Fibroblast of lung (primary cell): ENCODE results near the gene THAP4. TPM values are rescaled to one million over a fixed set of nuclear protein-coding genes. Genes with fewer than 3 reads are reported as not detected.

Experiments
- DNase-seq, 2 donors: peaks; one replicate each; pipeline versions ENCODE4 v3.0.0 to v3.0.0-alpha.2; 2010; ENCODE audit warnings: low read depth in 2 of 2
- H2AFZ ChIP-seq: 2 replicates; pipeline ENCODE4 v1.5.1; 2012; ENCODE audit warnings: low read length, control low read depth, inconsistent platforms
- H3K27ac ChIP-seq: 2 replicates; pipeline ENCODE4 v1.5.1; 2011; ENCODE audit warnings: low read length, control low read depth; ENCODE audit not compliant: insufficient read depth
- H3K27me3 ChIP-seq: 2 replicates; pipeline ENCODE4 v1.5.1; 2011; ENCODE audit warnings: mild to moderate bottlenecking, low read length; ENCODE audit not compliant: control insufficient read depth, insufficient read depth
- H3K36me3 ChIP-seq: 2 replicates; pipeline ENCODE4 v1.5.1; 2011; ENCODE audit warnings: low read length; ENCODE audit not compliant: control insufficient read depth, insufficient read depth
- H3K4me1 ChIP-seq: 2 replicates; pipeline ENCODE4 v1.5.1; 2011; ENCODE audit warnings: low read length; ENCODE audit not compliant: control insufficient read depth, insufficient read depth; ENCODE audit errors: extremely low read depth
- H3K4me2 ChIP-seq: 2 replicates; pipeline ENCODE4 v1.5.1; 2011; ENCODE audit warnings: low read length, control low read depth; ENCODE audit not compliant: insufficient read depth; ENCODE audit errors: extremely low read depth
- H3K4me3 ChIP-seq, 4 experiments: fragments of 200-600 bp in 1 of 4; sonication (generic) in 1 of 4; replicated peaks in 1 of 4; 2 replicates each; pipeline ENCODE4 v1.5.1; 2011 to 2016; ENCODE audit warnings: low read length in 4 of 4, low read depth in 3 of 4, mild to moderate bottlenecking in 3 of 4, control low read depth in 2 of 4, inconsistent platforms in 1 of 4, mixed read lengths in 1 of 4; ENCODE audit not compliant: insufficient read depth in 1 of 4; ENCODE audit errors: control extremely low read depth in 1 of 4
- H3K79me2 ChIP-seq: 2 replicates; pipeline ENCODE4 v1.5.1; 2012; ENCODE audit warnings: mild to moderate bottlenecking, low read length, inconsistent platforms; ENCODE audit not compliant: control insufficient read depth, insufficient read depth
- H3K9ac ChIP-seq: 2 replicates; pipeline ENCODE4 v1.5.1; 2011; ENCODE audit warnings: mild to moderate bottlenecking, low read length, control low read depth; ENCODE audit not compliant: insufficient read depth
- H3K9me3 ChIP-seq: 2 replicates; pipeline ENCODE4 v1.5.1; 2012; ENCODE audit warnings: low read depth, low read length; ENCODE audit not compliant: control insufficient read depth, insufficient read depth
- H4K20me1 ChIP-seq: 2 replicates; pipeline ENCODE4 v1.5.1; 2011; ENCODE audit warnings: low read length; ENCODE audit not compliant: control insufficient read depth, insufficient read depth; ENCODE audit errors: extremely low read depth
- EZH2 ChIP-seq: IDR thresholded peaks from 2 replicates; pipeline ENCODE4 v1.5.1; 2012; ENCODE audit warnings: low read length, control low read depth, mild to moderate bottlenecking; ENCODE audit errors: missing control alignments
- polyA plus RNA-seq, 2 donors: library from polyadenylated mRNA; depleted of rRNA in 1 of 2; stranded (reverse) in 1 of 2; unstranded in 1 of 2; fragments of >200 nt; gene quantifications; 2 replicates each; pipeline ENCODE4 v1.2.1, GENCODE V29; 2011 to 2012; ENCODE audit warnings: missing spikeins in 1 of 2
- total RNA-seq: library from RNA; depleted of rRNA; stranded (reverse); fragments of >200 nt; gene quantifications from 2 replicates; pipeline ENCODE4 v1.2.1, GENCODE V29; 2014
- TF ChIP-seq, protein P1 (sequence below), 2 donors: IDR thresholded peaks in 1 of 2; conservative IDR thresholded peaks in 1 of 2; 1 replicate in 1 of 2; 2 replicates in 1 of 2; pipeline ENCODE4 v1.5.1; 2011 to 2012; ENCODE audit warnings: low read length in 2 of 2, control low read depth in 1 of 2, inconsistent platforms in 1 of 2, low read depth in 1 of 2, mild to moderate bottlenecking in 1 of 2

The THAP4 gene
- total and polyA plus RNA-seq, 2 donors (not counting 1 experiment from before 2014, with no cell fraction given), result 19.3 to 47.7 TPM

- no peak for DNase-seq
- Histone ChIP-seq H3K9me3 (no peaks in the 10 kb centered on the region), H3K27me3 (no peaks in the 10 kb centered on the region), H3K9ac (no peak overlapping the region), H3K4me2 (no peak overlapping the region), H3K4me3 (no peak overlapping the region), H2AFZ (no peak overlapping the region), H4K20me1 (no peaks in the 10 kb centered on the region), H3K4me1 (peaks cover 8% of the 10 kb centered on the region), H3K27ac (no peak overlapping the region), H3K36me3 (peaks cover 21% of the 10 kb centered on the region), H3K79me2 (no peaks in the 10 kb centered on the region)
- TF ChIP-seq EZH2, result no peak
- TF ChIP-seq, protein P1, sequence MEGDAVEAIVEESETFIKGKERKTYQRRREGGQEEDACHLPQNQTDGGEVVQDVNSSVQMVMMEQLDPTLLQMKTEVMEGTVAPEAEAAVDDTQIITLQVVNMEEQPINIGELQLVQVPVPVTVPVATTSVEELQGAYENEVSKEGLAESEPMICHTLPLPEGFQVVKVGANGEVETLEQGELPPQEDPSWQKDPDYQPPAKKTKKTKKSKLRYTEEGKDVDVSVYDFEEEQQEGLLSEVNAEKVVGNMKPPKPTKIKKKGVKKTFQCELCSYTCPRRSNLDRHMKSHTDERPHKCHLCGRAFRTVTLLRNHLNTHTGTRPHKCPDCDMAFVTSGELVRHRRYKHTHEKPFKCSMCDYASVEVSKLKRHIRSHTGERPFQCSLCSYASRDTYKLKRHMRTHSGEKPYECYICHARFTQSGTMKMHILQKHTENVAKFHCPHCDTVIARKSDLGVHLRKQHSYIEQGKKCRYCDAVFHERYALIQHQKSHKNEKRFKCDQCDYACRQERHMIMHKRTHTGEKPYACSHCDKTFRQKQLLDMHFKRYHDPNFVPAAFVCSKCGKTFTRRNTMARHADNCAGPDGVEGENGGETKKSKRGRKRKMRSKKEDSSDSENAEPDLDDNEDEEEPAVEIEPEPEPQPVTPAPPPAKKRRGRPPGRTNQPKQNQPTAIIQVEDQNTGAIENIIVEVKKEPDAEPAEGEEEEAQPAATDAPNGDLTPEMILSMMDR (conservative IDR thresholded peaks at IDR 0.05 in 1 of 2, IDR thresholded peaks at IDR 0.05 in 1 of 2; ENCODE audit: low read depth in 1 of 2, low read length in 2 of 2), result no peak
These were observed 23.7 kb upstream of the THAP4 start for GRCh38 chr2:241660593-241661213.

DNA sequence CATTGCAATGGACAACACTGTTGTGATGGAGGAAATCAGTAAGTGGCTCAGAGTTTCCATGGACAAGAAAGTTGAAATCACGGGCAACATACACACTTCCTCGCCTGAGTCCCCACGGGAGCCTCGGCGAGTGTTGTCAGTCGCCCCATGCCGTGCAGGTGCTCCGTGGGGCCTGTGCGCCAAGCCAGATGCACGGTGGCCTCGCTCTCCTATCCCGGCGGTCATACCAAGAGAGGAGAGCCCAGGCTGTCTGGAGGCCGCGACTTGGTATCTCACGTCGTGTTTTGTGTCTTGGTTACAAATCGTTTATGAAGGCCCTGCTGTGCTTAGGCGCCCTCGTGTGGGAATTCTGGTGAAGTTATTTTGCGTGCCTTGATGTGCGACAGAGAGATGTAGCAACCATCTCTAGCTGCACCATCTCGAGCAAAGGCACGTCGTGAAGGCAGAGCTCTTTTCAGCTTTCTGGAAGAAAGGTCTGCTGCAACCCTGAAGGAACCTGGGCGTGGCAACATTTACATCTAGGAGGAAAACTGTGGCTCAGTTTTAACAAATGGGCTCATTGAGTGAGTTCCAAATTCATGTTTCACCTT, 22.3 kb upstream of the THAP4 start:
- peak; percentile 65 to 82 for DNase-seq
- no peak overlapping the region for H3K4me2 ChIP-seq
- no peak for TF ChIP-seq EZH2
- TF ChIP-seq, protein P1 (conservative IDR thresholded peaks at IDR 0.05 in 1 of 2, IDR thresholded peaks at IDR 0.05 in 1 of 2; ENCODE audit: low read depth in 1 of 2, low read length in 2 of 2), result peak; percentile 74 to 79
- H3K4me3 ChIP-seq, result no peak overlapping the region
- peaks cover 27% of the 10 kb centered on the region for H3K36me3 ChIP-seq
- no peak overlapping the region for H3K27ac ChIP-seq
- no peaks in the 10 kb centered on the region for H3K27me3 ChIP-seq
- H4K20me1 ChIP-seq, result no peaks in the 10 kb centered on the region
- H3K79me2 ChIP-seq, result no peaks in the 10 kb centered on the region
- H3K9ac ChIP-seq, result no peak overlapping the region
- H3K9me3 ChIP-seq, result no peaks in the 10 kb centered on the region
- H2AFZ ChIP-seq, result no peak overlapping the region
- H3K4me1 ChIP-seq, result no peaks in the 10 kb centered on the region

GRCh38 chr2:241658296-241658695, 21.3 kb upstream of the THAP4 start:
- Histone ChIP-seq H3K4me3 (no peak overlapping the region), H2AFZ (no peak overlapping the region), H3K27me3 (no peaks in the 10 kb centered on the region), H3K4me2 (no peak overlapping the region), H3K9me3 (no peaks in the 10 kb centered on the region), H3K79me2 (no peaks in the 10 kb centered on the region), H3K36me3 (peaks cover 29% of the 10 kb centered on the region), H4K20me1 (no peaks in the 10 kb centered on the region), H3K9ac (no peak overlapping the region), H3K27ac (no peak overlapping the region), H3K4me1 (no peaks in the 10 kb centered on the region)
- DNase-seq, result no peak
- no peak for TF ChIP-seq EZH2
- TF ChIP-seq, protein P1 (conservative IDR thresholded peaks at IDR 0.05 in 1 of 2, IDR thresholded peaks at IDR 0.05 in 1 of 2; ENCODE audit: low read depth in 1 of 2, low read length in 2 of 2), result no peak
